ENCODE results near the gene SFRP2. TPM values are rescaled to one million over a fixed set of nuclear protein-coding genes. Genes with fewer than 3 reads are reported as not detected.
A peak's percentile ranks its signal among the peaks of the same experiment; 100 is the strongest.

Gene SFRP2
- total RNA-seq, 1 donor from 2014 or later, result 1.4 TPM

GRCh38 chr4:153798901-153799693 lies 10.2 kb upstream of the SFRP2 start:
- intact Hi-C loops (cut with micrococcal nuclease), result no loop called here
- no peak for ATAC-seq

GRCh38 chr4:153798420-153798819 lies 9.5 kb upstream of the SFRP2 start:
- no peak for DNase-seq
- intact Hi-C loops (cut with micrococcal nuclease), result no loop called here
- peak; percentile 15 for ATAC-seq

More at GRCh38 chr4:153798901-153799693, 10.2 kb upstream of the SFRP2 start:
- no peak for DNase-seq

- intact Hi-C loops (cut with micrococcal nuclease), result no loop called here
- DNase-seq (no peak), ATAC-seq (no peak)
Observed at GRCh38 chr4:153794006-153794405, 5.1 kb upstream of the SFRP2 start.

DNA sequence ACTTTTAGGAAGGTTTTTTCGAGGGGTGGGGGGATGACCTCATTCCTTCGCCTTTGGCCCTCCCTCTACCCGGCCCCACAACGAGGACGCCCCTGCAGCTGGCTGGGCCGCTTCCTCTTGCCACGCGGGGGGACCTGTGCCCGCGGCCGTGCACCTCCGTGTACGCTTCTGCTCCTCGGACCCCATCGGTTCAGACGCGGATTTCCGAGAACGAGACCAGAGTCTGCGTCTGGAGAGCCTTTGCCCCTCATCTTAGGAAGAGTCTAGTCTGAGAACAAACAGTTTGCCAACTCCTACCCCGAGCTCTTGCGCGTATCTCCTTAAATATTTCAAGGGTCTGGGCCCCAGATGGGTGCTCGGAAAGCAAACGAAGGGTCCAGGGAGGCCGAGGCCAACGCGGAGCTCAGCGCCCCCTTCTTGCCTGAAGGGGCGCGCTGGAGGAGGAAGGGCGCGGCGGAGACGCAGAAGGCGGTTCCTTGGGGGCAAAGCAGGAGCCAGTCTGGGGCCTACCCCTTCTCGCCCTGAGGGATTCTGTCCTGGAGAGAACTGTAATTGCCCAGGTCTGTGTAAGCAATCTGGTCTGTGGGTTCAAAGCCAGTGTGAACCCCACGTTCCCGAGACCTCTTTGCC lies 3.9 kb upstream of the SFRP2 start:
- ATAC-seq (no peak), DNase-seq (no peak)
- intact Hi-C loops (cut with micrococcal nuclease), result no loop called here

GRCh38 chr4:153791746-153792617 lies 3.1 kb upstream of the SFRP2 start:
- DNase-seq, result peak; percentile 46
- intact Hi-C loops (cut with micrococcal nuclease), result no loop called here
- peak; percentile 25 for ATAC-seq

GRCh38 chr4:153790962-153791551 lies 2.2 kb upstream of the SFRP2 start:
- intact Hi-C loops (cut with micrococcal nuclease), result no loop called here
- peak; percentile 51 for DNase-seq
- ATAC-seq, result peak; percentile 19

DNA sequence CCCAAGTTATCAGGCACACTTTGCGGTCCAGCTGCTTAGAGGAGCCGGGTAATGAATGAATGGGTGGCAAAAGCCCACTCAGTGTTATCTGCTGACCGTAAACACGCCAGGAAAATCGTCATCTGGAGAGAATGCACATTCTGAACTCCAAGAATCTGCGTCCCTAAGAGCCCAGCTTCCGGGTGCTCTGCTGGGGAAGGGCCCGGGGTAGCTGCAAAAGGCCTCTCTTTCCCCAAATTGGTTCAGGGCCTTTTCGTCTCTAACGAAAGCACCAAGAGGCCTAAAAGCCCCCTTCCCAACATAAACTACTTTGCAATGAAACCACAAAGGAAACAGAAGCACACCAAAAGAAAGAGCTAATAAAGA lies 1.6 kb upstream of the SFRP2 start:
- DNase-seq (no peak), ATAC-seq (no peak)
- intact Hi-C loops (cut with micrococcal nuclease), result no loop called here

DNA sequence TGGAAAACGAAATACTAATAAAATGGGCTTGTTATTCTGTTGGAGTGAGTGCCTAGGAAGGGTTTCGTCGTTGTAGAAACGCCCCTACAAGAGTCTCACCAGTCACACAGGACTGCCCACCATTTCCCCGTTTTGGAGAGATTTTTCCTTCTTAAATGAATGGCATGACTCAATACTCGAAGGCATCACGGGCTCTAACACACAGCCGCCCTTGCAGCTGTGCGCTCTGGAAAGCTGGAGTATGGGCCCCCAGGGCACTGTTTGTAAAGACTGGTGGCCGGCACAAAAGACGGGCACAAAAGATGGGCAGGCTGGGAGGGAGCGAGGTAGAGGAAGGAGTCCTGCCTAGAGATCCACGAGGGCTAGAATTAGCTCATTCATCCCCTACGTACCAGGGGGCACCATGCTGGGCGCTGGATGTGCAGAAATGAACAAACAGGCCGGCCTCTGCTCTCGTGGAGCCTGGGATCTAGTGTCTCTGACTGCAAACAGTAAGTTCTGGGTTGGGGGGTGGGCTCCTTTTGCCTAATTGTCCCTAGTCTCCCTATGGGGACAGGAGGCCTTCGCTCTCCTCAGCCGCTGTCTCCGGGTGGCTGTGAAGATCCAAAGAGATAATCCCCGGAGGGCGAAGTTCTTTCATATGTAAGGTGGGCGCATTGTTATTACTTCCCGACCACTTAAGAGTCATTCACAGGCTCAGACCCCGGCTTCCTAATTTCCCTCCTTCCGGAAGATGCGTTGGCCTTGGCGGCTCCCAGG lies 1.0 kb upstream of the SFRP2 start:
- intact Hi-C loops (cut with micrococcal nuclease), result no loop called here
- DNase-seq (no peak), ATAC-seq (no peak)

DNA sequence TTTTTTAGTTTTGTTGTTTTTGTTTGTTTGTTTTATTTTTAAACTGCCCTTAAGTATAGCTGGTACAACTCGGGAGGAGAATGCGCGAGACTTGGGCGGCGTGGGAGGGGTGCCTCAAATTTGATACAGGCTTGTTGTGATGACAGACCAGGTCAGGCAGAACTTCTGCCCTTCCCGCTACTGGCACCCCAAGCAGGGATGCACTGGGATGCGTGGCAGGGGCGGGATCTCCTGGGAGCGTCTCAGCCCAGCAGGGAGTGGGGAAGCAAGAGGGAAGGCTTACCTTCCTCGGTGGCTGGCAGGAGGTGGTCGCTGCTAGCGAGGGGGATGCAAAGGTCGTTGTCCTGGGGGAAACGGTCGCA lies 851 bp downstream of the SFRP2 start:
- DNase-seq (no peak), ATAC-seq (no peak)
- intact Hi-C loops (cut with micrococcal nuclease), result no loop called here

DNA sequence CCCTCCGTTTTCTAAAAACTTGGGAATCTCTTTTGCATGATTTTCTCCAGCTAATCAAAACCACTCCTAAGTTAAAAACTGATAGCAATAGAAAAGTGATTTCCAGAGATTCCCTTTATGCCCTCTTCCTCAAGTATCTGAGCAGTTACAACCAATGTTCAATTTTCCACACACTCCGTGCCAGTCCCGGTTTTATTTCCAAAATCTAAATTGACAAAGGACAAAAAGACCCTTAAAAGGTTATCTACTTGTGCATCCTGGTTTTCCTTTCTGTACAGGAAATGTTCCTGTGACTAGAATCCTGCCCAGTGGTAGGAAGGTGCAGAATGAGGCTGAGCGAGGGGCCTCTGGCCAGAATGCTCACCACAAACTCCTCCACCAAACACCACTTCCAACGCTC lies 1.3 kb downstream of the SFRP2 start:
- no peak for DNase-seq
- no peak for ATAC-seq
- intact Hi-C loops (cut with micrococcal nuclease), result no loop called here

DNA sequence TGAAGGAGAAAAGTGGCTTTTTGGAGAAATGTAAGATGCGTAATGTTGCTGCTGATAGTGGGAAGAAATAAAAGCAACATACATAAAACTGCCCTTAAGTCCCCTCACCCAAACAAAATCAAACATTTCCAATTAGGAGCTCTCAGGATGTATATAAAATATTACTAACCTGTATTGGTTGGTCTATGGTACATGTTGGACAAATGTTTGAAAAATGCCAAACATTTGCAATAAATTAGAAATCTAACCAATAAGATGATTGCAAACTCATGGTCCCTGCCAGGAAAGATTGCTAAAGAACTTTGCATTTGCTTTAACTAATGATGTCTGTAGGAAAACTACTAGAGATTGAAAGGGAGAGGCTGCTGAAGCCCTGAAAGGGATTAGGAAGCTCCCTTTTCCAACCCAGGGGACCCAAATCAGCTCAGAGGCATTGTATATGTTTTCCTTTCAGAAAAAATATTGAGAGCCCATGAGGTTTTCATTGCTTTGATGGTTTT lies 1.8 kb downstream of the SFRP2 start:
- intact Hi-C loops (cut with micrococcal nuclease), result no loop called here
- no peak for DNase-seq
- no peak for ATAC-seq

DNA sequence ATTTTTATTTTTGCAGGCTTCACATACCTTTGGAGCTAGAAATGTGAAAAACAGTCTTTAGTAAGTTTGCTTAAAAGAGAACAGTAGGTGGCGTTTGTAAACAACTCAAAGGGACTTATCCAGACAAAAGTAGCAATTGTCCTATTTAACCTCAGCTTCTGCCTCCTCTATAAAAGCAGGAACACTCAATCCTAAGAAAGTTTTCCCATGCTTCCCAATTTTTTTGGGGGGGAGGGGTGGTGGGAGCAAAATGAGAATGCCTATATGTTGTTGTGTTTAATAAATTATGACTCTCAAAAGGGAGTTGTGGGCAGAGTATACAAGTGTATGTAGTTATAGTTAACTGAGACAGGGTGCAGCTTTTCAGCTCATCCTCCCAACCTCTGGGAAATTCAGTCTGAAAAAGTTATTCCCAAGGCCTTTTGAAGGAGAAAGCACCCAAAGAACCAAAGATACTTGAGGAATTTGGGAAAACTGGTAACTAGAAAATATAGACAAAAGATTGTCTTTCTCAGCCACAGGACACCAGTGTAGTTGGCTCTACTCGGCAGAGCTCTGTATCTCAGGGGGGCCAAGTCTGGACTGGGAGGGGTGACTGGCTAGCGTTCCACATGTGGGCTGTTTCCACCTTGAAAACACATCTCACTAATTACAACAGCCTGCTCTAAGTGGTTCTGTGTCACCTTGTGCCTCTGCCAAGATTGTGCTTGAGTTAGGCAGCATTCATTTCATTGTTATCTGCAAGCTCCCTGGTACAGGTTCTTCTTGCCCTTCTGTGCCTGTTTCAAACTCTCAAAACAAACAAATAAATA lies 2.8 kb downstream of the SFRP2 start:
- ATAC-seq (no peak), DNase-seq (no peak)
- intact Hi-C loops (cut with micrococcal nuclease), result no loop called here

GRCh38 chr4:153784166-153784699 lies 4.7 kb downstream of the SFRP2 start:
- ATAC-seq (no peak), DNase-seq (no peak)
- intact Hi-C loops (cut with micrococcal nuclease), result no loop called here

GRCh38 chr4:153782581-153782980 lies 6.3 kb downstream of the SFRP2 start:
- ATAC-seq (no peak), DNase-seq (no peak)
- intact Hi-C loops (cut with micrococcal nuclease), result no loop called here

GRCh38 chr4:153781717-153782416 lies 7.0 kb downstream of the SFRP2 start:
- DNase-seq (no peak), ATAC-seq (no peak)
- intact Hi-C loops (cut with micrococcal nuclease), result no loop called here

DNA sequence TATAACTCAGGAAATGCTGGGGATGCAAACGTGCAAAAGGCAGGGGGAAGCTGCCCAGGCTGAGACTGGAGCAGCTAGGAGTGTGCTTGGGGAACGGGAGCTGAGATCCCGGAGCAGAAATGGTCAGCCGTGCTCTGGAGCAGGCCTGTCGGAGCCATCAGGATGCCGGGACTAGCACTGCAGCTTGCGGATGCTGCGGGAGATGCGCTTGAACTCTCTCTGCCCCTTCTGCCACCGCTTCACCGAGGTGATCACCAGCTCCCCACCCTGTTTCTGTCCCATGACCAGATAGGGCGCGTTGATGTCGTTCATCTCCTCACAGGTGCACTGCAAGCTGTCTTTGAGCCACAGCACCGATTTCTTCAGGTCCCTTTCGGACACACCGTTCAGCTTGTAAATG lies 7.6 kb downstream of the SFRP2 start:
- intact Hi-C loops (cut with micrococcal nuclease), result no loop called here
- ATAC-seq (no peak), DNase-seq (no peak)

DNA sequence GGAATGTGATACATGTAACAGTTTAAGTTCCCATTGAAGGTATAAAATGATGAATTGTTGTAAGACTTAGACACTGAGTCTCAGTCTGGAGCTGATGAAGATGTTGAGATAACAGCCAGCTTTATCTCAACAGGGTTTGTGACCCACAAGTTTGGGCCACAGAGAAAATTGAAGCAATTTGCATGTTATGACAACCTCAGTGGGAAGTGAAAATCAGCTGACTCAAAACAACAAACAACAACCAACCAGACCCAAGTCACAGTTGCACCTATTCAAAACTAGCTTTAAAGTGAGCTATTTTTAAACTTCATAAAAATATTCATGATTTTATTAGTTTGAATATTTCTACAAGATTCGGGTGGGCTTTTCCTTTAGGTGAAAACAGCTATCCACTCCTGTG lies 8.0 kb downstream of the SFRP2 start:
- no peak for DNase-seq
- intact Hi-C loops (cut with micrococcal nuclease), result no loop called here
- ATAC-seq, result no peak

Measured in left ventricle myocardium superior (tissue), 1 donor.